GM21515 (cell line): ENCODE measurements around the gene DDX41.
"Not testable (repeated sequence)": the region's sequence is repeated elsewhere in the genome, so short reads cannot be mapped to it uniquely, and the experiment has no call there.

Source experiments
- ATAC-seq: cut with Tn5 transposase; IDR thresholded peaks from one replicate; pipeline ENCODE4 v1.9.1; 2021; ENCODE audit not compliant: unreplicated experiment

Gene DDX41

DNA sequence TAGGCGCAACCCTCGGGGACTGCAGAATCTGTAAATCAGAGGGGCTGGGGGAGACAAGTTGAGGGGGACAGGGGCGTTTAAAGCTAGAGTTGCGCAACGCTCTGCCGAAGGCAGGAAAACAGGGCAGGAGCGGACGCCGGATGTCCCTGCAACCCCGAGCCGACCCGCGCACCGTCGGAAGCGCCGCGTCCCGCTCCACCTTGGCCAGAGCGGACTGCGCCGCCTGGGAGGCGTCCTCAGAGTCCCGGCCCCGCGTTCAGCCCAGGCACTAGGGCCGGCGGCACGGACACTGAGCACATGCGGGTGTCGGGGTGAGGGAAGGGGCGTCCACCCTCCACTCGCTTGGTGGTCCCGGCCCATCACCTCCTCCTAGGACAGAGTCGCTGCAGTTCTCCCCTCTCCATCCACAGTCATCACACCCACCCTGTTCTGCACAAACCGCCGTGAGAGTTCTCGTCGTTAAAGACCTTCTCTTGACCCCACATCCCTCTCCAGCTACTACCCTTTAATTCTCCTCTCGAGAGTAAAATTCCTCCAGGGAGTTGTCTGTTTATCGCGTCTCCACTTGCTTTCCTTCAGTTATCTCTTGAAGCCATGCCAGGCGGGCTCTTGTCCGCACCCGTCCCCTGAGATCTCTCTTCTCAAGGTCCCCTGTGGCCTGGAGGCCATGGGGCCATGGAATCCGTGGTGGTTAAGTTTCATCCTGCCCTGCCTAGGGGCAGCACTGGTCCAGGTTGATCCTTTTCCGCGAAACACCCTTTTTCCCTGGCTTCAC lies 18.6 kb downstream of the DDX41 start:
- ATAC-seq = peak; percentile 3

GRCh38 chr5:177497292-177498012 lies 19.3 kb downstream of the DDX41 start, which contains the start of gene PDLIM7:
Gene PDLIM7 (minus strand): TSS chr5:177497604. CDS start chr5:177496512, 1,092 bp downstream.
- ATAC-seq = peak; percentile 68

DNA sequence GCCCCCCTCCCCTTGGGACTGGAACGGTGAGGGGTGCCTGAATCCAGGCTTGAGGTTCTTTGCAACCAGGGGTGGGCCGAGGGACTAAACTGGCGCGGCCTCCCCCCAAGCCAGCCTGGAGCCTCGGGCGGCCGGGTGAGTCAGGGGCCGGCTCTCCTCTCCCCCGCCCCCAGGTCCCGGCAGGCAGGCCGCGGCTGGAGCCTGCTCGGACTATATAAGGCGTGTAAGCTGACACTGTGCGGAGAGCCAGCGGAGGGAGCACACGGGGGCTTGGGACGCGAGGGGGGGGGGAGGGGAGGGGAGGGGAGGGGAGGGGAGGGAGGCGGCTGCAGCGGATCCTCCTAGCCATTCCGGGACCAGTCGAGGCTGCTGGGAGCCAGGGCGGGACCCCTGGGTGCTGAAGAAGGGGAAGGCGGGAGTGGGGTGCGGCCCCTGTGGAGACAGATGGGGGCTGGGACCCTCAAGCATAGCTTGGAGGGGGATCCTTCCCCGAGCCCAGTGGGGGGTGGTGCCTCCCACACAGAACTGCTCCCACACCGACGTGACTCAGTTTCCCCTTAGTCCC lies 20.0 kb downstream of the DDX41 start:
- no peak for ATAC-seq

DNA sequence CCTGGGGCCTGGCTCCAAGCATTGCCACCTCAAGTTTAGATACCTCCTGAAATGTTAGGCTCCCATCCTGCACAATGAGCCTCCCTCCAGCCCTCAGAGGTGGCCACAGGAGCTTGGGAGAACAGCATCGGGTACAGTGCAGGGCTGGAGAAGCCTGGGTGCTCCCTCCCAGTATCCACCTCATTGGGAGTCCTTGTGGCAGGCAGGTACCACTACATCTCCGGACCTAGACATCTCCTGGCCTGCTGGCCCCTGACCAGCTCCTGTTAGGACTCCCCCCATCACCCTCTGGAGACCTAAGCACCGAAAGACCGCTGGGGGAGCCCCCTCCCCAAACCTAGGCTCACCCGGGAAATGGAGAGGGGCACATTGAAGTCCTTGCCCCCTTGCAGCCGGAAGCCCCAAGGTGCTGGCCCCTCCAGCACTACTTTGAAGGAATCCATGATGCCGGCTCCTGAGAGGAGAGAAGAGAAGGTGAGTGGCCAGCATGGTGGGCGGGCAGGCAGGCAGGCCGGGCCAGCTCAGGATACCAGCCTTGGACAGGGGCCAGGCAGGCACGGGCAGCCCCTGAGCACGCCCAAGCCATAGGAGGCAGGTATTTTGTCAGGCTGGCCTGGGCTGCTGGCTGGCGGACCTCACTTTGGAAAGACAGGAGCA lies 20.6 kb downstream of the DDX41 start:
- ATAC-seq = no peak

- no peak for ATAC-seq
Observed at GRCh38 chr5:177495243-177496060, 21.3 kb downstream of the DDX41 start.

DNA sequence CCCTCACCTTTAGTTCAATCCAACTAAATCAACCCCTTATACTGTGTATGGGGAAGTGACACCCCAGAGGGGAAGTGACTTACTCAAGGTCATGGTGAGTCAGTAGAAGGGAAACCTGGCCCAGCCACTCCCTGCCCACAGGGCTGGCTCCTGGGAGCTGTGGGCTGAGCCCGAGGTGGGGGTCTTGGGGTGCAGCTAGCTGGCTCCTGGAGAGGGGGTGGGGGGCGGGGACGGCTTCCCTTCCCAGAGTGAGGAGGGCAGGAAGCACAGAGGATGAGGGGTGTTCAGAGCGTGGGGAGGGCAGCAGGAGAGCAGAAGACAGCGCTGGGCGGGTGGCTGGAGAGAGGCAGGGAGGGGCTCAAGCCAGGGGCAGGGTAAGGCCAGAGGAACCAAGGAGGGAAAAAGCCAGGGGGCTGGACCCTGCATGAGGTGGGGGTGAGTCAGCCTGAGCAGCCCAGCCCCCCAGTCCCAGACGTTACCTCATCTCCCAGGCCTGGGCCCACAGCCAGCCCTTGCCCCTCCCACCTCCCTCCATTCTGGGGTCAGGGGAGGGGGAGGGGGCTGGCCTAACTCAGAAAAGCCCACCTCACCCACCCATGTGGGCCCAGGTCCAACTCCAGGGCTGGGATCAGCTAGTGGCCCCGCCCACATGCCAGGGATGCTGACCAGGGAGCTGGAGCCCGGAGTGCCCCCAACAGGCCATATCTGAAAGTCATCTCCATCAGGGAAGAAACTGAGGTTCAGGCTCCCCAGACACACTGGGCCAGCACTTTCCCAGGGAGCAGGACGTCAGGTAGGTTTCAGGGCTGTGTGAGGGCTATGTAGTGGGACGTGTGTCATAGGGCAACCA lies 22.2 kb downstream of the DDX41 start:
- ATAC-seq = no peak

GRCh38 chr5:177493795-177494345 lies 22.9 kb downstream of the DDX41 start:
- ATAC-seq = no peak

DNA sequence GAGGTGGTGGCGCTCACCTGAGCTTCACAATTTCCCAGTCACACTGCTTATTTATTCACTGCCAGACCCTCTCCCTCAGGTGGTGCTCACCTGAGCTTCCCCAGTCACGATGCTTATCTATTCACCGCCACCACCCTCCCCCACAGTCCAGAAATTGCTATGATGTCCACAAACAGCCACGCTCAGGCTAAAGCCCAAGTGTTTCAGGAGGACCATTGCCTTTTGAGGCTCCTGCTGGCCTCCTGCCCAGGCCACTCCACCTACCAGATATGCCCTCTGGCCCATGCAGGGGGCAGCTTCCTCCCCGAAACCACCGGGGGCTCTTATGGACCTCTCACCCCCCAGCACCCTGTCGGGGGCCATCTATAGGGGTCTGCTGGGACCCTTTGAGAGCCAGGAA lies 23.9 kb downstream of the DDX41 start:
- ATAC-seq = no peak

- no peak for ATAC-seq
Observed at GRCh38 chr5:177491983-177492746, 24.6 kb downstream of the DDX41 start.

DNA sequence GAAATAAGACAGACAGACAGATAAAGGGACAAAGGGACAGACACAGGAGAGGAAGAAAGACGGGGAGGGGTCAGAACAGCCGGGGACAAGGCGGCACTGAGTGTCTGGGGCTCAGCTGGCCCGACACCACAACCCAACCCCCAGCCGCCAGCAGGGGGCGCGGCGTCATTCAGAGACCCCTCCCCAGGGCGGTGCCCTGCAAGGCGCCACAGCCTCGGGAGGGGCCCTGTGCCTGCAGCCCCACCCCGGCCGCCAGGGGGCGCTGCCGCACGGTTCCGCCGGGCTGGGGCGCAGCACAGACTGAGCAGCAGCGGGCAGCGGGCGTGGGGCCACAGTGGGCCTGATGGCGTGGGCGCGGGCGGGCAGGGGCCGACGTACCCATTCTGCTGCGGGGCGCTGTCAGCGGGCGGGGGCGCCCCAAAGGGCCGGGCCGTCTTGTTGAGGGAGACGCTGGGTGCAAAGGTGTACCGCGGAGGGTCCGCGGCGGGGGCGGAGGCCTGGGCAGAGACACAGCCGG lies 25.3 kb downstream of the DDX41 start:
- no peak for ATAC-seq

DNA sequence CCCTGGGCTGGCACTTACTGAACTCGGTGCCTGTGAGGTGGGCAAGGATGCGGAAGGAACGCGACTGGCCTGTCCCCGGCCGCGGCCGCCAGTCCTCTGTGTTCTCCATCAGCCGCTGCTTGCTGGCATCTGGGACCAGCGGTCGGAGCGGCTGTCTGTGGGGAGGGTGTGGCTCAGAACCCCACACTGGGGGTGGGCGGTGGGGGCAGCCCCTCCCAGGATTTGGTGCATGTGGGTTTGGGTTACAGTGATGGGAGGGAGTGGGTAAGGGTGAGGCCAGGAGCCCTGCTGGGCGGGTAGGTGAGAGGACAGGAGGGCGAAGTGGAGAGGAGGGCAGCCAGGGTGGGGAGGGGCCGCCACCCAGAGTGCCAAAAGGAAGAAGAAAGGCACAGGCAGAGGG lies 25.8 kb downstream of the DDX41 start:
- ATAC-seq = no peak

DNA sequence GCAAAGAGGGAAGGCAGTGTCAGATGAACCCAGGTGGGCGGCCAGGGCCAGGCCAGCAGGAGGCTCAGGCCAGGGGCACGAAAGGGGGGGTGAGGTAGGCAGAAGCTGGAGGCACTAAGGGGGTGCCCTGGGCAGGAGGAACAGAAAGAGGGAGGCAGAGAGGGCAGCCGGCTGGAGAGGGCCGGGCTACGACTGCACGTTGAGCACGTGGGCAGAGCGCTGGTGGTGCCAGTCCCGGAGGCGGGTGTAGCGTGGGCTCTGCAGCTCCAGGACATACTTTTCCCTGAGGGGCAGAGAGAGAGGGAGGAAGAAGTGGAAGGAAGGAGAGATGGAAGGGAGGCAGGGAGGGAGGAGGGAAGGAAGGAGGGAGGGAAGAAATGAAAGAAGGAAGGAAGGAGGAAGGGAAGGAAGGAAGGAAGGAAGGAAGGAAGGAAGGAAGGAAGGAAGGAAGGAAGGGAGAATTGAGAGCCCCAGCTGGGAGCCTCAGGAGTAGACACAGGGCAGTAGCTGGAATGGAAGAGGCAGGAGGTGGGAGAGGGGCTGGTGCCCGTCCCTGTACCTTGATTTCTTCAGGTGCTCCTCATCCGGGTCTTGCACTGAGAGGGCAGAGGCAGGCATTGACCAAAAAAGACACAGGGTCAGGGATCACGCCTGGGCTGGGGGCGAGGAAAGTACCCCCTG lies 26.3 kb downstream of the DDX41 start:
- no peak for ATAC-seq

DNA sequence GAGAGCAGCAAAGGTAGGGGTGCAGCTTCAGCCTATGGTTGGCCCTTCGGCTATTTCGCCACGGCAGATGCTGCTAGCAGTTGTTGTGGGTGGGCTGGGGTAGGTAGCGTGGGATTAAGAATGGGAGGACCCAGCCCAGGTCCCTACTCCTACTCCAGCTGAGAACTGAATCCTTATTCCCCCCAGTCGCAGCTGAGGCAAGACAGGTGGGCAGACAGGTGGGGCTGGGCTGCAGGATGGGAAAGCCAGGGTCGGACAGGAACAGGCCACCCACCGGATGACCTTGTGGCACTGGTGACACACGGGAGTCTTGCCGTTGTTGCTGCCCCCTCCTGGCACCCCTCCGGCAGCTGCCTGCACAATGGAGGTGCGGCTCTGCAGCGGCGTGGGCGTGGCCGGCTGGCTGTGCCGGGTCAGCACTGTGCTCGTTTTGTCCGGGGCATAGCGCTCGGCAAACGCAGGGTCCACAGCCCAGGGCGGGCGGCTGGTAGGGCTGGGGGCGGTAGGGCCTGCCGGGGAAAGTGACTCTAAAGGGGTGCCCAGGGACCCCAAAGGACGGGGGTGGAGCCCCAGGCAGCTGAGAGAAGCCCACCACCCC lies 27.5 kb downstream of the DDX41 start:
- ATAC-seq = no peak

DNA sequence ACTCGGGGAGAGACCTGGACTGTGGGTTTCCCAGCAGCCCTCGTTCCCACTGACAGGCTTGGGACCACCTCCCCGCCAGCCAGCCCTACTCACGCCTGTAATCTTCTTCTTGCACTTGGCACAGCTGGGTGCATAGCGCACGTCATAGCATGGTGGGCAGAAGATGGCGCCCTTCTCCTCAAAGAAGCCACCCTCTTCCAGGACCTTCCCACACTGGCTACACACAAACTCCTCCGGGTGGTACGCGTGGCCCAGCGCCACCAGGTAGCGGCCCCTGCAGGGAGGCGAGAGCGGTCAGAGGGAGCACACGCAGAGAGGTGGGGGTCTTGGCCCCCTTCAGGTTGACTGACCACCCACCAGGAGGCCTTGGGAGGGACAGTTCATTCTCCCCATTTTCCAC lies 28.8 kb downstream of the DDX41 start:
- ATAC-seq = no peak

DNA sequence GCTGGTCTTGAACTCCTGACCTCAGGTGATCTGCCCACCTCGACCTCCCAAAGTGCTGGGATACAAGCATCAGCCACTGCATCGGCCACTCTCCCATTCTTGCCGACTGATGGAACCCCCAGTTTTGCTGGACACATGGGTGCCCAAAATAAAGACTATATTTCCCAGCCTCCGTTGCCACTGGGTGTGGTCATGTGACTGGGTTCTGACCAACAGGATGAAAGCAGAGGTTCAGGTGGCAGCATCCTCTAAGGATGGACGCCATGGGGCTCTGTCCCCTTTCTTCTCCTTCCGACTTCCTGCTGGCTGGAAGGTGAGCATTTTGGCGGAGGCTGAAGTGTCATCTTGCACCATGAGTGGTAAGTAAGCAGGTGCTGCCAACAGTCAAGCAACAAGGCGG lies 29.6 kb downstream of the DDX41 start:
- ATAC-seq = no peak

GRCh38 chr5:177486256-177486655 lies 30.5 kb downstream of the DDX41 start:
- ATAC-seq = no peak

DNA sequence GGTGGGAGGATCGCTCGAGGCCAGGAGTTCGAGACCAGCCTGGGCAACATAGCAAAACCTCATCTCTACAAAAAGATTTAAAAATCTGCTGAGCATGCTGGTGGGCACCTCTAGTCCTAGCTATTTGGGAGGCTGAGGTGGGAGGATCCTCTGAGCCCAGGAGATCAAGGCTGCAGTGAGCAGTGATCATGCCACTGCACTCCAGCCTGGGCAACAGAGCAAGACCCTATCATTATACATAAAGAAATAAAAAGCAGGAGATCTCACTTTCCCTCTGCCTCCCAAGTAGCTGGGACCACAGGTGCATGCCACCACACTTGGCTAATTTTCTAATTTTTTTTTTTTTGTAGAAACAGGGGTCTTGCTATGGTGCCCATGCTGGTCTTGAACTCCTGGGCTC lies 31.0 kb downstream of the DDX41 start:
- not testable (repeated sequence) for ATAC-seq
